GM18951 (cell line): ENCODE measurements around the gene MVP.
"Not testable (repeated sequence)": the region's sequence is repeated elsewhere in the genome, so short reads cannot be mapped to it uniquely, and the experiment has no call there.

Experiments
- POLR2A ChIP-seq: IDR thresholded peaks from 4 replicates; pipeline ENCODE4 v1.6.1; 2011; ENCODE audit warnings: mild to moderate bottlenecking; ENCODE audit not compliant: insufficient read length, insufficient read depth; ENCODE audit errors: extremely low read depth
- in situ Hi-C: fragments of 300-500 bp; cut with MboI; formaldehyde crosslinking; loops from one replicate; pipeline ENCODE4 v1.12.0; 2022; ENCODE audit warnings: low sequenced_read_pairs, mixed read lengths, inconsistent platforms; ENCODE audit not compliant: unreplicated experiment

The MVP gene

DNA sequence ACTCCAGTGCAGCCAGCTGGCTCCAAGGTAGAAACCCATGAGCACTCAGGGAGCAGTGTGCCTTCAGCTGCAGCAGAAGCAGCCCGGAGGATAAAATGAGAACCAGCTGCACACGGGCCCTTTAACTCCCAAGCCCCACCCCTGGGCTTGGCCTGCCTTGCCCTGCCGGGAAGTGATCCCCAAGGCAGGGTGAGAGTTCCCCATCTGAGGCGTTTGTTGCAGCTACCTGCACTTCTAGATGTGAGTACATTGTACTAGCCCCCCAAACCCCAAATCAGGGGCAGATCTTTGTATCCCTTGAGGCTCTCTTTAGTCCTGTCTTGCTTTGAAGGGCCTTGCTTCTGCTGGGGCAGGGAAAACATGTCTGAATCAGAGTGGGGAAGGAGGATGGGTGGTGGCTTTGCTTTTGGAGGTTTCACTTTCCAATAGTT, at the start of gene MVP:
Gene MVP, plus strand, starts transcription at position 192 of the 431 bp plus-strand sequence. CDS start 10,088 bp downstream, outside the sequence.
- in situ Hi-C loops: no loop called here
- peak; percentile 64 for TF ChIP-seq POLR2A

DNA sequence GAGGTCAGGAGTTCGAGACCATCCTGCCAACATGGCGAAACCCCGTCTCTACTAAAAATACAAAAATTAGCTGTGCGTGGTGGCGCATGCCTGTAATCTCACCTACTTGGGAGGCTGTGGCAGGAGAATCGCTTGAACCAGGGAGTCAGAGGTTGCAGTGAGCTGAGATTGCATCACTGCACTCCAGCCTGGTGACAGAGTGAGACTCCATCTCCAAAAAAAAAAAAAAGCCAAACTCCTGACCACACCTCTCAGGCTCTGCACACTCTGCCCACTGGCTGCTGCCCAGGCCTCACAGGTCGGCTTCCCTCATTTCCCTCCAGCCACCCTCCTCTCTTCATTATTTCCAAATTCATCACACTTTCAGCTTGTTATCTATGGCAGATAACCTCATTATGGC, 47.9 kb upstream of the MVP start:
- in situ Hi-C loops: not testable (repeated sequence)

DNA sequence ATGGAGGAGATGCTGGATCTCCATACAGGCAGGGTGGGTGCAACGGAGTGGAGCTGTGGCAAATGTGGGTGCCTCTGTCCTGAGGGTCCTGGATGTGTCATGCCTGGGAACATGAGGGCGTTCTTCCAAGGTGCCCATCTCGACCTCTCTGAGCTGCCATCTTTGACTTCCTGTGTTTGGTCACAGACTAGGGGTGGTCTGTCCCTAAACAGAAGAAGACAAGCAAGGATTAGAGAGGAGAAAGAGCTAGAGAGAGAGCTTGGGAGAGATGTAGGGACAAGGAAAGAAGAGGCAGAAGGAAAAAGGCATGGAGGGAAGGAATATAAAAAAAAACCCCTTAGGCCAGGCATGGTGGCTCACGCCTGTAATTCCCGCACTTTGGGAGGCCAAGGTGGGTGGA, 45.5 kb upstream of the MVP start:
- no peak for TF ChIP-seq POLR2A
- in situ Hi-C loops: no loop called here

DNA sequence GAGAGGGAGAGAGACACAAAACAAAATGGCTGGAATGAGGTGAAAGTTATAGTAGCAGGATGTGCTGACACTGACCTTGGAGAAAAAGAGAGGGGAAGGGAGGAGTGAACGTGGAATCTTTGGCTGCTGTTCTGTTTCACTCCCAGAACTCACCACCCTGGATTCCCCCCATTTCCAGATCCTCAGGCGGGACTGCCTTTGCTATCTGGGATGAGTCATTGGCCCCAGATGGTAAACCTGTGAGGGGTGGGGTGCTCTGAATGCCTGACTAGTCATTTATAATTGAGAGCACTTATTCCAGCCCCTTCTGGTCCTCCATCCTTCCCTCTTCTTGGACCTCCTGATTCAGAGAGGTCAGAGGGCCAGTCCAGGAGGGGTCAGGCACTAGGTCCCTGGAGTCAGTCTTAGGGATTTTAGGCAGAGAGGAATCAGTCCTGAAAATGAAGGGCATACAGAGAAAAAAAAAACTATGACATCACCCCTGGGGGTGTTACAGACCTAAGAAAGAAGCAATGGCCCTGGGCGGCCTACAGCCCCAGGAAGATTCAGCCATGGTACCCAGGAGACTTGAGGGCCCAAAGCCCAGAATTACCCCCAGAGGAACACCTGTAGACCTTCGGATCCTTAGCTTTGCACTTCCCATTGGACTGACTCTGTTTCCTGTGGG, 44.4 kb upstream of the MVP start:
- no peak for TF ChIP-seq POLR2A
- in situ Hi-C loops: no loop called here

GRCh38 chr16:29777576-29778350, 42.5 kb upstream of the MVP start, which contains the start of gene ZG16:
Gene ZG16 (plus strand): TSS chr16:29778256. CDS start chr16:29779267, 1,011 bp downstream.
- in situ Hi-C loops: no loop called here
- TF ChIP-seq POLR2A: no peak

DNA sequence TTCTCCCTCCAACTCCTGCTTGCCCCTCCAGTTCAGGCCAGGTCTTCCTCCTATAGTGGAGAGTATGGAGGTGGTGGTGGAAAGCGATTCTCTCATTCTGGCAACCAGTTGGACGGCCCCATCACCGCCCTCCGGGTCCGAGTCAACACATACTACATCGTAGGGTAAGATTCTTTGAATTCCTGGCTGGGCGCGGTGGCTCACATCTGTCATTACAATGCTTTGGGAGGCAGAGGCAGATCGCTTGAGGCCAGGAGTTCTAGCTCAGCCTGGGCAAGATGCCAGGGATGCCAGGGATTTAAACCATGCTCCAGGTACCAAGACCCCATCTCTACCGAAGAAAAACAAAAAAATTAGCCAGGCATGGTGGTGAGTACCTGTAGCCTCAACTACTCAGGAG, 40.8 kb upstream of the MVP start:
- in situ Hi-C loops: no loop called here

DNA sequence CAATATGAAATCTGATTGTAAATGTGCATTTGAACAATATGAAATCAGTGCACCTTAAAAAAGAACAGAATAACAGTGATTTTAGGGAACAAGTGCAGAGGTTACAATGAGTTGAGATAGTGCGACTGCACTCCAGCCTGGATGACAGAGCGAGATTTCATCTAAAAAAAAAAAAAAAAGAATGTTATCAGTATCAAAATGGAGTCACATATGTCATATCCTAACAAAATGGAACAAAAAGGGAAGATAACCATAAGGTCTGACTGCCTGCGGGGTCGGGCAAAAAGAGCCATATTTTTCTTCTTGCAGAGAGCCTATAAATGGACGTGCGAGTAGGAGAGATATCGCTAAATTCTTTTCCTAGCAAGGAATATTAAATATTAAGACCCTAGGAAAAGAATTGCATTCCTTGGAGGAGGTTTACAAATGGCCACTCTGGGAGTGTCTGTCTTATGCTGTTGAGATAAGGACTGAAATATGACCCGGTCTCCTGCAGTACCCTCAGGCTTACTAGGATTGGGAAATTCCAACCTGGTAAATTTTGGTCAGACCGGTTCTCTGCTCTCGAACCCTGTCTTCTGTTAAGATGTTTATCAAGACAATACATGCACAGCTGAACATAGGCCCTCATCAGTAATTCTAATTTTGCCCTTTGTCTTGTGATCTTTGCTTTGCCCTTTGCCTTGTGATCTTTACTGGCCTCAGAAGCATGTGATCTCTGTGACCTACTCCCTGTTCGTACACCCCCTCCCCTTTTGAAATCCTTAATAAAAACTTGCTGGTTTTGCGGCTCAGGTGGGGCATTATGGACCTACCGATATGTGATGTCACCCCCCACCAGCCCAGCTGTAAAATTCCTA, 36.9 kb upstream of the MVP start:
- in situ Hi-C loops: loop anchor here (10.0 kb wide), 1 partner anchor 59 kb away; no protein-coding TSS in a partner anchor

More for the DNA sequence above, 40.8 kb upstream of the MVP start:
- TF ChIP-seq POLR2A: no peak

- in situ Hi-C loops: loop anchor here (10.0 kb wide), 1 partner anchor 59 kb away; no protein-coding TSS in a partner anchor
Observed at GRCh38 chr16:29784157-29784556, 36.1 kb upstream of the MVP start.

DNA sequence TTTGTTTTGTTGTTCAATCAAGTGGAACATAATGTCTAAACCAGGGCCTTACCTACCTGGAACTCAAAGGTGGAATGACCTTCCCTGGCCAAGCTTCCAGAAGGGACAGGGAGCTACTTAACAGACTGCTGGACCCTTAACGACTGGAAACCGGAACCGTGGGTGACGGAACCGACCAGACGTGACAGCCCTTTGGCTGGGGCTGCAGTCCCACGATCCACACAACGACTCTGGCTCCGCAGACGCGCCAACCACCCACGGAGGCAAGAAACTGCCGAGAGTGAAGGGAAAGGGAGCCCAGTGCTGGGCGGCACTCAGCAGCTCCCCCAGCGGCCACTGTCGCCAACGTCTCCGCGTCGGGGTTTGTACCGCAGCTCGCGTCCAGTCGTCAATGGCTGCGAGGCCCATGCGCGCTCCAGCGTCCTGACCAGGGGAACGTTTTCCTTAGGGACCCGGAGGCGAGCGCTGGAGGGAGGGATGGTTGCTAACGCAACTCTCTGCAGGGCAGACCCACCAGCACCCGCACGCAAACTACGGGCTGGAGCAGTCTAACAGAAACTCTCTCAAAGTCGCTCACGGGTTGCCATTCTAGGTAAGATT, 35.3 kb upstream of the MVP start:
- in situ Hi-C loops: loop anchor here (10.0 kb wide), 1 partner anchor 60 kb away; no protein-coding TSS in a partner anchor
- no peak for TF ChIP-seq POLR2A

More at GRCh38 chr16:29784157-29784556, 36.1 kb upstream of the MVP start:
- no peak for TF ChIP-seq POLR2A

- in situ Hi-C loops: loop anchor here (10.0 kb wide), 1 partner anchor 62 kb away; no protein-coding TSS in a partner anchor
Observed at GRCh38 chr16:29787155-29787554, 33.1 kb upstream of the MVP start.

- in situ Hi-C loops: loop anchor here (10.0 kb wide), 1 partner anchor 65 kb away; no protein-coding TSS in a partner anchor
- TF ChIP-seq POLR2A: no peak
Observed at GRCh38 chr16:29789775-29790182, 30.5 kb upstream of the MVP start.

GRCh38 chr16:29790183-29790948, 29.9 kb upstream of the MVP start, which contains the start of gene KIF22:
Gene KIF22 (plus strand): TSS chr16:29790751. CDS start chr16:29790760, 9 bp downstream.
- in situ Hi-C loops: no loop called here
- peak; percentile 87 for TF ChIP-seq POLR2A
